Activated CD8-positive, alpha-beta memory T cell treated with anti-CD3 and anti-CD28 coated beads for 1 hour (primary cell): ENCODE data around the gene METTL6.
"Not testable (repeated sequence)": the region's sequence is repeated elsewhere in the genome, so short reads cannot be mapped to it uniquely, and the experiment has no call there.

Source experiments
- DNase-seq, 2 donors: peaks; one replicate each; pipeline ENCODE4 v3.0.0-alpha.2; 2020; ENCODE audit warnings: low read depth in 1 of 2; ENCODE audit errors: extremely low read depth in 1 of 2

The METTL6 gene

GRCh38 chr3:15405448-15406050, 21.8 kb downstream of the METTL6 start:
- DNase-seq = no peak

- DNase-seq = no peak
Observed at GRCh38 chr3:15404767-15405166, 22.6 kb downstream of the METTL6 start.

- DNase-seq = no peak
Observed at GRCh38 chr3:15403965-15404364, 23.4 kb downstream of the METTL6 start.

GRCh38 chr3:15403495-15403894, 23.8 kb downstream of the METTL6 start:
- no peak for DNase-seq

- DNase-seq = no peak
Observed at GRCh38 chr3:15401936-15402335, 25.4 kb downstream of the METTL6 start.

GRCh38 chr3:15399970-15400369, 27.4 kb downstream of the METTL6 start:
- DNase-seq = no peak

GRCh38 chr3:15398731-15399133, 28.6 kb downstream of the METTL6 start:
- DNase-seq = not testable (repeated sequence)

GRCh38 chr3:15393252-15393651, 34.1 kb downstream of the METTL6 start:
- not testable (repeated sequence) for DNase-seq

GRCh38 chr3:15391007-15391406, 36.3 kb downstream of the METTL6 start:
- no peak for DNase-seq

- no peak for DNase-seq
Observed at GRCh38 chr3:15390460-15390859, 36.9 kb downstream of the METTL6 start.

- DNase-seq = not testable (repeated sequence)
Observed at GRCh38 chr3:15388335-15388734, 39.0 kb downstream of the METTL6 start.

GRCh38 chr3:15387735-15388134, 39.6 kb downstream of the METTL6 start:
- DNase-seq = no peak

- DNase-seq = no peak
Observed at GRCh38 chr3:15387171-15387581, 40.2 kb downstream of the METTL6 start.

GRCh38 chr3:15386654-15386955, 40.7 kb downstream of the METTL6 start:
- not testable (repeated sequence) for DNase-seq

- DNase-seq = no peak
Observed at GRCh38 chr3:15385901-15386653, 41.3 kb downstream of the METTL6 start.

GRCh38 chr3:15385238-15385695, 42.1 kb downstream of the METTL6 start:
- DNase-seq = not testable (repeated sequence)

GRCh38 chr3:15384510-15385237, 42.7 kb downstream of the METTL6 start:
- DNase-seq = no peak

- DNase-seq = no peak
Observed at GRCh38 chr3:15382405-15382923, 44.9 kb downstream of the METTL6 start.

GRCh38 chr3:15380980-15381890, 46.1 kb downstream of the METTL6 start:
- no peak for DNase-seq

GRCh38 chr3:15377961-15378791, 49.2 kb downstream of the METTL6 start:
- DNase-seq = peak; percentile 87 to 89
